ENCODE measurements around the gene AMOTL2. TPM values are rescaled to one million over a fixed set of nuclear protein-coding genes. Genes with fewer than 3 reads are reported as not detected.

Gene AMOTL2
- total and polyA plus RNA-seq, 2 experiments from 2014 or later: 17.9 to 102 TPM

DNA sequence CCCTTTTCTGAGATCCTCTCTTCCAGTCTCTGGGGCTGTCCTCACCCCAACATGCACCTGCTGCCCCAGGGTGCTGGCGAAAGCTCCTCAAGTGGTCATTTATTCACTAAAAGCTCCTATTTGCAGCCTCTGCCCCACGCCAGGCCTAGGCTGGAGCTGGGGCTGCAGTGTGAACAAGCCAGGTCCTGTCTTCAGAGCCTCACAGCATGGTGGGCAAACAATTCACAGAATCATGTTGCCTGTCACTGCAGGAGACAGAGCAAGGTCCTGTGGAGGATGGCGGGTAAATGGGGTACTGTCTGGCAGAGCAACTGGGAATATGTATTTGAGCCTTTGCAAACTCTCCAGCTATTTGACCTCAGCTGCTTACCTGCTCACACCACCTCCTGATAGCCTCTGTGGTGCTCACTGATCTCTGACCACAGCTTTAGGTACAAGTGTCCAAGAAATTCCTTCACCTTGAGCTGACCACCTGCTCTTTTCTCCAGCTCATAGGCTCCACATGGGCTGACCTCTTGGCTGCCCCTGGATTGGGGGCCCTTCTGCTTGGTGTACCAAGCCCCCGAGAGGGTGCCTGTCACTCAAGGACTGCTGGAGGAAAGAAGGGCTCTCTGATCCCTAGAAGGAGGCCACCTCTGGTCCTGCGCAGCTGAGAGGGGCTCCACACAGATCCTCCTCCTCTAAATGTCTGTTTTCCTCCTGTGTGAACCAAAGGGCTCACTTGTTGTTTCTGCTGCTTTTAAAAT lies 35.6 kb downstream of the AMOTL2 start:
- Histone ChIP-seq H3K4me3 (no peak overlapping the region), H4K20me1 (replicated peaks; ENCODE audit: insufficient read depth) (no peaks in the 10 kb centered on the region), H3K4me1 (ENCODE audit: insufficient read depth) (peaks cover 13% of the 10 kb centered on the region), H3K27ac (ENCODE audit: low read depth) (no peak overlapping the region), H3K27me3 (ENCODE audit: insufficient read depth) (no peaks in the 10 kb centered on the region), H2AFZ (no peak overlapping the region), H3K36me3 (ENCODE audit: insufficient read depth) (no peaks in the 10 kb centered on the region), H3K79me2 (replicated peaks; ENCODE audit: insufficient read depth) (no peaks in the 10 kb centered on the region), H3F3A (replicated peaks; ENCODE audit: low read depth) (no peaks in the 10 kb centered on the region; the same call in 1 of the 2 replicates), H3K4me2 (no peak overlapping the region), H3K9me2 (ENCODE audit: insufficient read depth) (peaks cover 11% of the 10 kb centered on the region; the same call in 1 of the 2 replicates)
- peaks cover 17% of the 10 kb centered on the region for H3K27me3 Mint-ChIP-seq (ENCODE audit: insufficient read depth, low read depth, poor library complexity)
- ATAC-seq: no peak
- TF ChIP-seq ZNF331 (CRISPR knock-in tag; IDR thresholded peaks at IDR 0.05; ENCODE audit: low read depth) (no peak), ZNF114 (CRISPR knock-in tag; IDR thresholded peaks at IDR 0.05) (no peak), EZH2 (IDR thresholded peaks at IDR 0.05; ENCODE audit: low read depth, unreplicated experiment) (no peak), STAT1 (IDR thresholded peaks at IDR 0.05; ENCODE audit: unreplicated experiment) (no peak), POLR2AphosphoS5 (IDR thresholded peaks at IDR 0.05; ENCODE audit: low read depth) (no peak), JUNB (IDR thresholded peaks at IDR 0.05; ENCODE audit: unreplicated experiment) (no peak), NANOG (IDR thresholded peaks at IDR 0.05; ENCODE audit: borderline replicate concordance) (no peak), CREB1 (CRISPR knock-in tag; IDR thresholded peaks at IDR 0.05; ENCODE audit: low read depth) (no peak), EZH2phosphoT487 (IDR thresholded peaks at IDR 0.05; ENCODE audit: unreplicated experiment) (no peak)
- TF ChIP-seq, protein P1, sequence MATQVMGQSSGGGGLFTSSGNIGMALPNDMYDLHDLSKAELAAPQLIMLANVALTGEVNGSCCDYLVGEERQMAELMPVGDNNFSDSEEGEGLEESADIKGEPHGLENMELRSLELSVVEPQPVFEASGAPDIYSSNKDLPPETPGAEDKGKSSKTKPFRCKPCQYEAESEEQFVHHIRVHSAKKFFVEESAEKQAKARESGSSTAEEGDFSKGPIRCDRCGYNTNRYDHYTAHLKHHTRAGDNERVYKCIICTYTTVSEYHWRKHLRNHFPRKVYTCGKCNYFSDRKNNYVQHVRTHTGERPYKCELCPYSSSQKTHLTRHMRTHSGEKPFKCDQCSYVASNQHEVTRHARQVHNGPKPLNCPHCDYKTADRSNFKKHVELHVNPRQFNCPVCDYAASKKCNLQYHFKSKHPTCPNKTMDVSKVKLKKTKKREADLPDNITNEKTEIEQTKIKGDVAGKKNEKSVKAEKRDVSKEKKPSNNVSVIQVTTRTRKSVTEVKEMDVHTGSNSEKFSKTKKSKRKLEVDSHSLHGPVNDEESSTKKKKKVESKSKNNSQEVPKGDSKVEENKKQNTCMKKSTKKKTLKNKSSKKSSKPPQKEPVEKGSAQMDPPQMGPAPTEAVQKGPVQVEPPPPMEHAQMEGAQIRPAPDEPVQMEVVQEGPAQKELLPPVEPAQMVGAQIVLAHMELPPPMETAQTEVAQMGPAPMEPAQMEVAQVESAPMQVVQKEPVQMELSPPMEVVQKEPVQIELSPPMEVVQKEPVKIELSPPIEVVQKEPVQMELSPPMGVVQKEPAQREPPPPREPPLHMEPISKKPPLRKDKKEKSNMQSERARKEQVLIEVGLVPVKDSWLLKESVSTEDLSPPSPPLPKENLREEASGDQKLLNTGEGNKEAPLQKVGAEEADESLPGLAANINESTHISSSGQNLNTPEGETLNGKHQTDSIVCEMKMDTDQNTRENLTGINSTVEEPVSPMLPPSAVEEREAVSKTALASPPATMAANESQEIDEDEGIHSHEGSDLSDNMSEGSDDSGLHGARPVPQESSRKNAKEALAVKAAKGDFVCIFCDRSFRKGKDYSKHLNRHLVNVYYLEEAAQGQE (IDR thresholded peaks at IDR 0.05; ENCODE audit: unreplicated experiment): no peak
- TF ChIP-seq, protein P2, sequence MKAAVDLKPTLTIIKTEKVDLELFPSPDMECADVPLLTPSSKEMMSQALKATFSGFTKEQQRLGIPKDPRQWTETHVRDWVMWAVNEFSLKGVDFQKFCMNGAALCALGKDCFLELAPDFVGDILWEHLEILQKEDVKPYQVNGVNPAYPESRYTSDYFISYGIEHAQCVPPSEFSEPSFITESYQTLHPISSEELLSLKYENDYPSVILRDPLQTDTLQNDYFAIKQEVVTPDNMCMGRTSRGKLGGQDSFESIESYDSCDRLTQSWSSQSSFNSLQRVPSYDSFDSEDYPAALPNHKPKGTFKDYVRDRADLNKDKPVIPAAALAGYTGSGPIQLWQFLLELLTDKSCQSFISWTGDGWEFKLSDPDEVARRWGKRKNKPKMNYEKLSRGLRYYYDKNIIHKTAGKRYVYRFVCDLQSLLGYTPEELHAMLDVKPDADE (IDR thresholded peaks at IDR 0.05): no peak
- H3K4me3 Mint-ChIP-seq: no peak overlapping the region
- H3K36me3 Mint-ChIP-seq (ENCODE audit: low read depth): no peaks in the 10 kb centered on the region; the same call in 2 of the 3 replicates
- H3K9me3 Mint-ChIP-seq: no peaks in the 10 kb centered on the region; the same call in 2 of the 3 replicates
- H3K27ac Mint-ChIP-seq: no peak overlapping the region; the same call in 1 of the 2 replicates
- H3K4me1 Mint-ChIP-seq: peaks cover 13% of the 10 kb centered on the region
- no peak for DNase-seq (ENCODE audit: low spot score)

GRCh38 chr3:134338201-134338512 lies 36.1 kb downstream of the AMOTL2 start:
- DNase-seq (ENCODE audit: low spot score) (no peak), ATAC-seq (no peak)
- Histone ChIP-seq H3K27me3 (ENCODE audit: insufficient read depth) (no peaks in the 10 kb centered on the region), H3K4me2 (no peak overlapping the region), H2AFZ (no peak overlapping the region), H4K20me1 (replicated peaks; ENCODE audit: insufficient read depth) (no peaks in the 10 kb centered on the region), H3K4me3 (no peak overlapping the region), H3F3A (replicated peaks; ENCODE audit: low read depth) (no peaks in the 10 kb centered on the region; the same call in 1 of the 2 replicates), H3K79me2 (replicated peaks; ENCODE audit: insufficient read depth) (no peaks in the 10 kb centered on the region), H3K27ac (ENCODE audit: low read depth) (no peak overlapping the region), H3K9me2 (ENCODE audit: insufficient read depth) (peaks cover 11% of the 10 kb centered on the region; the same call in 1 of the 2 replicates), H3K36me3 (ENCODE audit: insufficient read depth) (no peaks in the 10 kb centered on the region), H3K4me1 (ENCODE audit: insufficient read depth) (peaks cover 18% of the 10 kb centered on the region)
- Mint-ChIP-seq H3K4me1 (peaks cover 18% of the 10 kb centered on the region), H3K4me3 (no peak overlapping the region), H3K27ac (no peak overlapping the region; the same call in 1 of the 2 replicates), H3K27me3 (ENCODE audit: insufficient read depth, low read depth, poor library complexity) (peaks cover 22% of the 10 kb centered on the region), H3K9me3 (no peaks in the 10 kb centered on the region; the same call in 2 of the 3 replicates), H3K36me3 (ENCODE audit: low read depth) (no peaks in the 10 kb centered on the region; the same call in 2 of the 3 replicates)
- TF ChIP-seq EZH2phosphoT487 (IDR thresholded peaks at IDR 0.05; ENCODE audit: unreplicated experiment): no peak
- TF ChIP-seq, protein P1 (IDR thresholded peaks at IDR 0.05; ENCODE audit: unreplicated experiment): no peak
